CD4-positive, alpha-beta T cell (primary cell): ENCODE data around the gene SLC2A9. TPM values are rescaled to one million over a fixed set of nuclear protein-coding genes. Genes with fewer than 3 reads are reported as not detected.

Source experiments
- ATAC-seq: fragments of 200-7000 bp; cut with Tn5 transposase; one replicate; pipeline ENCODE4 v1.10.0; 2022; ENCODE audit warnings: mild to moderate bottlenecking; ENCODE audit not compliant: poor library complexity
- CTCF ChIA-PET: fragments of 350-600 bp; sonication (Branson Sonifier 250); formaldehyde crosslinking; loops from one replicate; lab custom pipeline; 2021; ENCODE audit warnings: antibody characterized with exemption, inconsistent platforms; lab: Charles Lee
- POLR2A ChIA-PET: fragments of 350-600 bp; sonication (Branson Sonifier 250); formaldehyde crosslinking; loops from one replicate; lab custom pipeline; 2021; ENCODE audit warnings: antibody characterized with exemption, inconsistent platforms; lab: Charles Lee
- DNase-seq, 14 experiments: peaks; one replicate each; pipeline ENCODE4 v3.0.0-alpha.2; 2013 to 2020; ENCODE audit warnings: mixed read lengths in 2 of 14
- H3K27ac ChIP-seq, 2 donors: one replicate each; pipeline versions ENCODE4 v1.5.1 to v1.7.0; 2013; ENCODE audit warnings: low read length in 2 of 2, low read depth in 1 of 2, mild to moderate bottlenecking in 1 of 2
- H3K27me3 ChIP-seq, 2 experiments: 1 replicate in 1 of 2; 2 replicates in 1 of 2; pipeline versions ENCODE4 v1.6.1 to v1.7.0; 2013; ENCODE audit warnings: low read length in 2 of 2, control low read depth in 1 of 2, mild to moderate bottlenecking in 1 of 2, moderate library complexity in 1 of 2; ENCODE audit not compliant: insufficient read depth in 2 of 2, control insufficient read depth in 1 of 2
- H3K36me3 ChIP-seq: one replicate; pipeline ENCODE4 v1.6.1; 2013; ENCODE audit warnings: low read length, control low read depth; ENCODE audit not compliant: insufficient read depth
- H3K4me1 ChIP-seq: one replicate; pipeline ENCODE4 v1.6.1; 2013; ENCODE audit warnings: low read length, control low read depth; ENCODE audit not compliant: insufficient read depth
- H3K4me3 ChIP-seq: one replicate; pipeline ENCODE4 v1.5.1; 2013; ENCODE audit warnings: mild to moderate bottlenecking, low read length, moderate library complexity
- H3K9me3 ChIP-seq, 2 experiments: 1 replicate in 1 of 2; 2 replicates in 1 of 2; pipeline versions ENCODE4 v1.6.1 to v1.7.0; 2013; ENCODE audit warnings: low read length in 2 of 2, mild to moderate bottlenecking in 2 of 2, control low read depth in 1 of 2, moderate library complexity in 1 of 2; ENCODE audit not compliant: control insufficient read depth in 1 of 2, insufficient read depth in 1 of 2
- H3K27ac Mint-ChIP-seq: one replicate; pipeline ENCODE4 v1.8.0; 2020; ENCODE audit warnings: mixed read lengths
- H3K27me3 Mint-ChIP-seq: one replicate; pipeline ENCODE4 v1.8.0; 2021; ENCODE audit warnings: mixed read lengths
- H3K36me3 Mint-ChIP-seq: one replicate; pipeline ENCODE4 v1.8.0; 2021; ENCODE audit warnings: low read depth, mixed read lengths
- H3K4me1 Mint-ChIP-seq: one replicate; pipeline ENCODE4 v1.8.0; 2021; ENCODE audit warnings: low read depth, mixed read lengths
- H3K4me3 Mint-ChIP-seq: one replicate; pipeline ENCODE4 v1.8.0; 2020; ENCODE audit warnings: mild to moderate bottlenecking, mixed read lengths
- H3K9me3 Mint-ChIP-seq: one replicate; pipeline ENCODE4 v1.8.0; 2020; ENCODE audit warnings: mixed read lengths
- intact Hi-C, 2 experiments: fragments of 100-400 bp; cut with DNase I in 1 of 2; cut with micrococcal nuclease in 1 of 2; formaldehyde crosslinking; loops; one replicate each; pipeline versions ENCODE4 v1.15.1 to v1.9.0; 2023 to 2025; cut with DNase I, micrococcal nuclease
- total RNA-seq, 174 experiments: library from RNA in 2 of 174; stranded (reverse) in 2 of 174; gene quantifications; one replicate each; pipeline ENCODE4 v1.2.3 and lab custom pipeline; 2021 to 2026
- TF ChIP-seq, protein P1 (sequence below): fragments of 200-600 bp; IDR thresholded peaks from one replicate; pipeline ENCODE4 v1.8.0; 2022; ENCODE audit warnings: antibody characterized with exemption, mild to moderate bottlenecking

SLC2A9 gene
- total RNA-seq, 2 experiments from 2014 or later = 2.2 to 3.6 TPM

DNA sequence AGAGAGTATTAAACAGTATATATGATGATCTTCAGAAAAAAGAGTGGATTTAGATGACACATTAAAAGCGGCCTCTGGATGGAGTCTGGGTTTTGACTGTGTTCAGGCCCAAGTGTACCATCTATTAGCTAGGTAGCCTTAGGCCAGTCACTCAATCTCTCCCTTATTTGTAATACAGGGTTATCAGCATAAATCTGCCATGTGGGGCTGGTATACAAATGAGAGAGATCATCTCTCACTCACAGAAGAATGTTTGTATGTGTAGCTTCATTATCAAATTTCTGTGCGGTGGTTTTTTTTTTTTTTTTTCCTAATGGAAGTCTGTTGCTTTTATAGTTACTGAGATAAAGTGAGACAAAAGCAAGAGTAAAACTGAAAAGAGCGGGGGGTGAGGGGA, 12.7 kb downstream of the SLC2A9 start:
- intact Hi-C loops = no loop called here
- CTCF ChIA-PET = no interaction called here
- POLR2A ChIA-PET = no interaction called here

DNA sequence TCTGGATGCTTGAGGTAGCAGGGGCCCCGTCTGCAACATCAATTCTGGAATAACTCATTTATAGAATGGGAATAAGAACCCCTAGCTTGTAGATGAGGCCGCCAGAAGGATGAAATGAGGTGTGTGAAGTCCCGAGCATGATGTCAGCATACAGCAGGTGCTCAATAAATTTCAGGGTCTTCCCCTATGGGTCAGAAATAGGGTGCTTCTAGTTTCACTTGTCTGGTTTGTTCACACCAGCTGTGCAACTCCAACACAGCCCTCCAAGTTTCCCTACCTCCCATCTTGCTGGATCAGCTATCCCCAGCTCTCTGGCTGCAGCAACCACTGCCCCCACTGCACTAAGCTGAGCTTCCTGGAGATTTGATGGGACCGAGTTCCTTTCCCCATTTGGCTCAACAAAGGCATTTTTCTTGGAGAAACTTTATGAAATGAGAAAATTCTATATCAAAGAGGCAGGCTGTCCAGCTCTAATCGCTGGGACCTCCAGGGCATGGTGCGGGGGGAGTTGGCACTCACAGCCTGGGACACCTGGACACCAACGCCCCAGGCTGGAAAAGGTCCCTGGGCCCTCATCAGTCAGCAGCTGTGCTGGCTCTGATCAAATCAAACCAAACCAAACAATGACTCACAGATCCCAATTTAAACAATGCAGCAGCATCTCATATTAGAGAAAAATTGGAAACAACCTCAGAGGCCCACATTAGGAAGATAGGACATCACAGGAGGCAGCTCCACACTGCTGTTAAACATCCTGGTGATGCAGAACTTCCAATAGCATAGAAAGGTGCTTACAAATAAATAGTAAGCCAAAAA, 13.3 kb downstream of the SLC2A9 start:
- H3K4me1 ChIP-seq = no peaks in the 10 kb centered on the region
- no peak overlapping the region for H3K27ac ChIP-seq
- H3K36me3 ChIP-seq = no peaks in the 10 kb centered on the region
- intact Hi-C loops = no loop called here
- ChIA-PET POLR2A (no interaction called here), CTCF (no interaction called here)
- H3K4me3 Mint-ChIP-seq = no peak overlapping the region
- no peak for DNase-seq
- TF ChIP-seq, protein P1, sequence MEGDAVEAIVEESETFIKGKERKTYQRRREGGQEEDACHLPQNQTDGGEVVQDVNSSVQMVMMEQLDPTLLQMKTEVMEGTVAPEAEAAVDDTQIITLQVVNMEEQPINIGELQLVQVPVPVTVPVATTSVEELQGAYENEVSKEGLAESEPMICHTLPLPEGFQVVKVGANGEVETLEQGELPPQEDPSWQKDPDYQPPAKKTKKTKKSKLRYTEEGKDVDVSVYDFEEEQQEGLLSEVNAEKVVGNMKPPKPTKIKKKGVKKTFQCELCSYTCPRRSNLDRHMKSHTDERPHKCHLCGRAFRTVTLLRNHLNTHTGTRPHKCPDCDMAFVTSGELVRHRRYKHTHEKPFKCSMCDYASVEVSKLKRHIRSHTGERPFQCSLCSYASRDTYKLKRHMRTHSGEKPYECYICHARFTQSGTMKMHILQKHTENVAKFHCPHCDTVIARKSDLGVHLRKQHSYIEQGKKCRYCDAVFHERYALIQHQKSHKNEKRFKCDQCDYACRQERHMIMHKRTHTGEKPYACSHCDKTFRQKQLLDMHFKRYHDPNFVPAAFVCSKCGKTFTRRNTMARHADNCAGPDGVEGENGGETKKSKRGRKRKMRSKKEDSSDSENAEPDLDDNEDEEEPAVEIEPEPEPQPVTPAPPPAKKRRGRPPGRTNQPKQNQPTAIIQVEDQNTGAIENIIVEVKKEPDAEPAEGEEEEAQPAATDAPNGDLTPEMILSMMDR = no peak
- no peaks in the 10 kb centered on the region for H3K27me3 ChIP-seq
- H3K9me3 ChIP-seq = no peaks in the 10 kb centered on the region
- H3K4me1 Mint-ChIP-seq = no peaks in the 10 kb centered on the region
- no peak for ATAC-seq
- H3K4me3 ChIP-seq = no peak overlapping the region
- no peak overlapping the region for H3K27ac Mint-ChIP-seq
- H3K36me3 Mint-ChIP-seq = no peaks in the 10 kb centered on the region
- no peaks in the 10 kb centered on the region for H3K9me3 Mint-ChIP-seq
- no peaks in the 10 kb centered on the region for H3K27me3 Mint-ChIP-seq

More for the DNA sequence above, 12.7 kb downstream of the SLC2A9 start:
- Mint-ChIP-seq H3K9me3 (no peaks in the 10 kb centered on the region), H3K4me1 (no peaks in the 10 kb centered on the region), H3K4me3 (no peak overlapping the region), H3K27ac (no peak overlapping the region), H3K36me3 (no peaks in the 10 kb centered on the region), H3K27me3 (no peaks in the 10 kb centered on the region)
- Histone ChIP-seq H3K4me3 (no peak overlapping the region), H3K27me3 (no peaks in the 10 kb centered on the region), H3K9me3 (no peaks in the 10 kb centered on the region), H3K4me1 (no peaks in the 10 kb centered on the region), H3K27ac (no peak overlapping the region), H3K36me3 (no peaks in the 10 kb centered on the region)
- TF ChIP-seq, protein P1 = no peak
- no peak for ATAC-seq
- no peak for DNase-seq

DNA sequence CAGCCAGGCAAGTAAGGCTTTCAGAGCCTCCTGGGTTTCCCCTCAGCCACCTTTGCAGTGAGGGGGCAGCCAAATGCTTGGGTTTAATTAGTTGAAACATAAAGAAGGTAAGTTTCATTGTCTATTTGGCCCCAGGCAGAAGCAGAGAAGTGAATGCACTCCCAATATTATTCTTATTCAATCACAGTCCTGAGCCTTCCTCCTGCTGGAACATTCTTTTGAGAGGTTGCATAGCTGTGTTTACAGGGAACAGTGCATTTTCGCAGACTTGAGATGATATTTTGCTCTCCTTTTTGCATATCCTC, 13.9 kb downstream of the SLC2A9 start:
- POLR2A ChIA-PET = no interaction called here
- H3K27ac Mint-ChIP-seq = no peak overlapping the region
- H3K4me1 Mint-ChIP-seq = no peaks in the 10 kb centered on the region
- CTCF ChIA-PET = no interaction called here
- no peaks in the 10 kb centered on the region for H3K4me1 ChIP-seq
- H3K27me3 ChIP-seq = no peaks in the 10 kb centered on the region
- no peak overlapping the region for H3K27ac ChIP-seq
- TF ChIP-seq, protein P1 = no peak
- no peak for DNase-seq
- H3K9me3 Mint-ChIP-seq = no peaks in the 10 kb centered on the region
- intact Hi-C loops = no loop called here
- H3K4me3 ChIP-seq = no peak overlapping the region
- H3K36me3 Mint-ChIP-seq = no peaks in the 10 kb centered on the region
- no peak for ATAC-seq
- H3K36me3 ChIP-seq = no peaks in the 10 kb centered on the region
- no peak overlapping the region for H3K4me3 Mint-ChIP-seq
- H3K27me3 Mint-ChIP-seq = no peaks in the 10 kb centered on the region
- no peaks in the 10 kb centered on the region for H3K9me3 ChIP-seq
